Lower leg skin (tissue), 4 donors: ENCODE results near the gene WWOX. TPM values are rescaled to one million over a fixed set of nuclear protein-coding genes. Genes with fewer than 3 reads are reported as not detected.

ENCODE experiments used
- DNase-seq, 2 donors: peaks; one replicate each; pipeline ENCODE4 v3.0.0-alpha.2; 2019; ENCODE audit warnings: low spot score in 2 of 2
- H3K4me3 ChIP-seq: fragments of 200-600 bp; sonication (generic); 2 replicates; pipeline ENCODE4 v1.5.1; 2017; ENCODE audit warnings: mild to moderate bottlenecking, low read depth; ENCODE audit not compliant: poor library complexity, severe bottlenecking
- CTCF ChIP-seq, 3 donors: fragments of 450-650 bp; IDR thresholded peaks; one replicate each; pipeline ENCODE4 v1.5.1; 2016; ENCODE audit warnings: antibody characterized with exemption in 3 of 3, mild to moderate bottlenecking in 3 of 3, moderate library complexity in 2 of 3
- POLR2A ChIP-seq, 2 donors: fragments of 450-650 bp; IDR thresholded peaks; one replicate each; pipeline ENCODE4 v1.6.1; 2016 to 2017; ENCODE audit warnings: antibody characterized with exemption in 2 of 2, mild to moderate bottlenecking in 1 of 2, moderate library complexity in 1 of 2
- WGBS, 2 donors: methylation state at CpG; one replicate each; pipeline ENCODE4 v1.1.5; 2018; 5-methylcytosine and 5-hydroxymethylcytosine counted together
- intact Hi-C: fragments of 100-400 bp; cut with DNase I; formaldehyde crosslinking; loops from one replicate; pipeline ENCODE4 v1.15.0; 2023; ENCODE audit warnings: low total_unique reads
- total RNA-seq, 4 donors: library from RNA; depleted of rRNA; stranded (reverse); fragments of >200 nt; gene quantifications; one replicate each; pipeline ENCODE4 v1.1.0, GENCODE V29; 2016

The WWOX gene
- total RNA-seq, 4 donors from 2014 or later, result 21.0 to 82.7 (median 36.1) TPM

- TF ChIP-seq CTCF (IDR thresholded peaks at IDR 0.05) (no peak), POLR2A (IDR thresholded peaks at IDR 0.05) (no peak)
- no peak for DNase-seq
- no peak overlapping the region for H3K4me3 ChIP-seq
- 54 to 61% methylated on average over 3 of the region's 3 CpGs for WGBS, 2 donors
- intact Hi-C loops, result no loop called here
These were observed 560.3 kb downstream of the WWOX start for GRCh38 chr16:78659668-78660217.

DNA sequence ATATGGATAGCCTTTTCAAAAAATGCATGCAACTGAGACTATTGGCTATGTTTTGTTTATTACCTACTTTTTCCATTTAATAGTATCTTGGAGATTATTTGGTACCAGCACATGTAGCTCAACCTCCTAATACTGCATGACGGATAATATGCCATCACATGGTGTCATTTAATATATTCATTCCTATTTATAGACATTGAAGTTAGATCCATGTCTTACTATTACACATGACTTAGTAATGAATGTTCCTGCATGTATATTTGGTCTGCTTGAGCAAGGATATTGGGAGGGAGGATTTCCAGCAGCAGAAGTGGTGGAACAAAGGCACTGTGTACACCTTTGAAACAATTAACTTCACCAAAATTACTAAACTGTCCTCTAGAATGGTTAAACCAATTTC, 561.3 kb downstream of the WWOX start:
- DNase-seq, result no peak
- WGBS, 2 donors, result 77 to 97% methylated on average over 1 of the region's 1 CpG
- intact Hi-C loops, result no loop called here
- H3K4me3 ChIP-seq, result no peak overlapping the region
- TF ChIP-seq POLR2A (IDR thresholded peaks at IDR 0.05) (no peak), CTCF (IDR thresholded peaks at IDR 0.05) (no peak)

GRCh38 chr16:78663690-78664089, 564.2 kb downstream of the WWOX start:
- intact Hi-C loops, result no loop called here
- no peak overlapping the region for H3K4me3 ChIP-seq
- no peak for TF ChIP-seq POLR2A (IDR thresholded peaks at IDR 0.05)
- TF ChIP-seq CTCF (IDR thresholded peaks at IDR 0.05), result no peak
- DNase-seq, result peak in 1 of 2 donors; percentile 75
- WGBS, 2 donors, result 93 to 96% methylated on average over 5 of the region's 5 CpGs

- WGBS, 2 donors, result 86 to 88% methylated on average over 19 of the region's 19 CpGs
These were observed 565.6 kb downstream of the WWOX start for GRCh38 chr16:78664811-78665772.

DNA sequence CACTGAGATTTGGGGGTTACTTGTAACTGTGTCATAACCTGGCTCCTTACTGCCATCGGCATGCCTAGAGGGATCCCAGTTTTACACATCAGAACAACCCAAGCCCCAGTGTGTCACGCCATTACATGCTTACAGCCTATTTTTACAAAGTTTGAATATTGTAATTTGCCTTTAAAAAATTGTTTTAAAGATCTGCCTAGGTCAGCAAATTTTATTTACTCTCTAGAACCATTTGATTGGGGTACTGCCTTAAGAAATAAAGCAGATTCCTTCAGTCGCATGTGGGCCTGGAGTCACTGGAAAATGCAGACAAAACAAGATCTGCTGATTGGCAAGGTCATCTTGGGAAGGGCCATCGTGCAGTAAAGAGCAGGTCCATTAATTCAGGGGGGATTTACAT, 566.9 kb downstream of the WWOX start:
- no peak overlapping the region for H3K4me3 ChIP-seq
- TF ChIP-seq POLR2A (IDR thresholded peaks at IDR 0.05), result no peak
- no peak for TF ChIP-seq CTCF (IDR thresholded peaks at IDR 0.05)
- no peak for DNase-seq
- WGBS, 2 donors, result 80% methylated on average over 4 of the region's 4 CpGs
- intact Hi-C loops, result no loop called here

More at GRCh38 chr16:78664811-78665772, 565.6 kb downstream of the WWOX start:
- peak in 1 of 2 donors; percentile 46 for DNase-seq
- no peak for TF ChIP-seq POLR2A (IDR thresholded peaks at IDR 0.05)
- no peak for TF ChIP-seq CTCF (IDR thresholded peaks at IDR 0.05)
- H3K4me3 ChIP-seq, result no peak overlapping the region
- intact Hi-C loops, result no loop called here
